ENCODE data around the gene SYNPO.

Gene SYNPO

DNA sequence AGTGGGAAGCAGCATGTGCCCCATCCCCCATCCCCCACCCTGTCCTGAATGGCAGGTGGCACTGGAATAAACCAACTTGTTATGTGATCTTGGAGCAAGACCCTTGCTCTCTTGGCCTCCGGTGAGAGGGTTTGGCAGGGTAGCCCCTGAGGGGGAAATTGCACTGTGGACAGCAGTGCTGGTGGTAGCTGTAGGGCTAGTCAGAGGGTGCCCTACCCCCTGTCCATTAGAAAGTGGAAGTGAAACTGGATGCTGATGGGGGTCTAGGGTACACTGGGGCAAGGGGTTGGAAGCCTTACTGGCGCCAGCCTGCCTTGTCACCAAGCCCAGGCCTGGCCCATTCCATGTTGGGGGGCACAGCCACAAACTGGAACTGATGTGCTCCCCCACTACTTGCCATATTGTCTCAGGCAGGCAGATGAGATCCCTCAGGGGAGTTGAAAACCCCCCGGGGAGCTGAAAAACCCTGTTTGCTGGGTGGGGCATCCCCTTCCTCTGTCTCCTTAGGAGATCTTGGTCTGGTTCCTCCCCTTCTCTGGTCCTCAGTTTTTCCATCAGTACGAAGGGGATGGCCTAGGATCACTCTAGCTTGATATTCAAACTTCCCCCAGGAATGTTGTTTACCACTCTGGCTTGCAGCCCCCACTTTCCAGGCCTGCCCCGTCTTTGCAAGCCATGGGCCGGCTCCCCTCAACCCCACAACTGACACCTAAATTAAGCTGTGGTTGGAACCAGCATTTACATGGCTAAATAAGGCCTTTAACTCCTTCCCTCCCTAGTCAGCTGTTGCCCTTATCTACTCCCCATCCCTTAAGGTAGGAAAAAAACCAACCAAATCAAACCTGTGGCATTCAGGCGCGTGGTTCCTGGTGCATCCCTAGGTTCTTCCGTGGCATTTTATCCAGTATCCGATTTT lies 14.4 kb upstream of the SYNPO start:
- DNase-seq, result no peak

DNA sequence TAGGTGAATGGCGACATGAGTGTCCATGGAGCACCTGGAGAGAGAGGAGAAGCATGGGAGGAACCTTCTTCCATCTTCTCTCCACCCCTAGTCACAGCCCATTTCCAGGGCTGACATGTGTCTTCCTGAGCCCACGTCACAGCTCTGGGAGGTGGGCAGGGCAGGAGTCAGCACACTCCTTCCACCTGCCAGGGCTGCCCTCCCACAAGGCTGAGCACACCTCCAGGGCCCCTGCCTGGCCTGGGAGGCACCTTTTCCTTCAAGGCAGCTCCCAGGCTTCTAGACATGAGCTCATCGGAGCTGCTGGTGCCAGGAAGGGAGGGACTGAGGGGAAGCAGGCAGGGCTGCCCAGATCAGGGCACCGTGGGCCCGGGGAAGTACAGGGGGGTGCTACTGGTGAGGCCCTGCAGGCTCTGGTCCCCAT lies 13.6 kb upstream of the SYNPO start:
- DNase-seq, result no peak

DNA sequence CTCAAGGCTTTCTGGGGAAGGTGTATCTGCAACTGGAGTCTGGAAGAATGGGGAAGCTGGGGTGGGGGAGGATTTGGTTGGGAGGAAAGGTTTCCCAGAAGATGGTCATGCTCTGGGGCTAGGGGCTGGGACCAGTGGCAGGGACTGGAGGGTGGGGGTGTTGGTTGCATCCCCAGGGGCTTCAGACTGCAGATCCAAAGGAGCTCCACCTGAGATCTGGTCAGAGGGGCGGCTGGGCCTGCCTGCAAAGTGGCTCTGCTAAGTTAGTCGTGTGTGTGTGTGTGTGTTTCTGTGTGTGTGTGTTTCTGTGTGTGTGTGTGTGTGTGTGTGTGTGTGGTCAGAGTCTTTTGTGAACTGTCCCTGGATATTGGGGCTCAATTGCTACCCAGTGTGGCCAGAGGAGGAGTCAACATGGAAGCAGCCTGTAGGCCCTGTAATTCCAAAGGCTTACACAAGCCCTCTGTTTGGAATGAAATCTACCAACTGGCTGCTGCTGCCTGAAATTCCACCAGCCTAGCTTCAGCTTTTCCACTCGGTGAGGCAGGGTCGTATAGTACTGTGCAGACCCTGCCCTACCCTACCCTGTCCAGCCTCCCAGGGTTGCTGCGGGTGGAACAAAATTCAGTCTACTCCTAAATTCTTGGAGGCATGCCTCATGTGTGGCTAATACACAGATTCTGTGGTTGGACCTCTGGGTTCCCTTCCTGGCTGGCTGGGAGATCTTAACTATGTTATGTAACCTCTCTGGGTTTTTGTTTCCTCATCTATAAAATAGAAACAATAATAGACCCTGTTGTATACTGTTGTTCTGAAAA lies 12.5 kb upstream of the SYNPO start:
- no peak for DNase-seq

DNA sequence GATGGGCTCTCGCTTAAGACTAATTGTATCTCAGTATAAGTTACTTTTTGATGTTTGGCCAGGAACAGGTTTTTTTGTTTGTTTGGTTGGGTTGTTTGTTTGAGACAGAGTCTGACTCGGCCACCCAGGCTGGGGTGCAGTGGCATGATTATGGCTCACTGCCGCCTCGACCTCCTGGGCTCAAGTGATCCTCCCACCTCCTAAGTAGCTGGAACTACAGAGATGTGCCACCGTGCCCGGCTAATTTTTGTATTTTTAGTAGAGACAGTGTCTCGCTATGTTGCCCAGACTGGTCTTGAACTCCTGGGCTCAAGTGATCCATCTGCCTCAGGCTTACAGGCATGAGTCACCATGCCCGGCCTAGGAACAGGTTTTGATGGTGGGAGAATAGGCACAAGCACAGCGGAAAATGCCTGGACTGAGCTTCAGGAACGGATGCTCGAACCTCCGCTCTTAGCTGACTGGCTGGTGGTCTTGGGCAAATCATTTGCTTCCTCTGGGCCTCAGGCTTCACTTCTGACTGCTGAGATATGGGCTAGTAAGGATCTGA lies 11.4 kb upstream of the SYNPO start:
- DNase-seq, result no peak

DNA sequence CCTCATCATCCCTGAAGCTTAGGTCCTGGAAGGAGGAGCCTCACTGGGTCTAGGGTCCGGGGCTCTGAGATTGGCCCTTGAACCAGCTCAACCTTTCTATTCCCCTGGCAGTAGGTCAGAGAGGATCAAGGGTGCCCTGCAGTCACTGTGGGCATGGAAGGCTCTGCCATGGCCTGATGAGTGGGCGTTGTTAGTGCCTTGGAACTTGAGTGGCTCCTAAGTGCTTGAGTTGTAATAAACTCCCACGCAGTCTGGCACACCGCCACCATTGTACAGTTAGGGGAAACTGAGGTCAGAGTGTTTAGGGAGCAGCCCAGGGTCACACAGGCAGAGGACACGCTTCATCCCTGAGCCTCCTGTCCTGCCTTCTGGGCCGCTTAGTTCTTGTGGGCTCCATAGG lies 10.4 kb upstream of the SYNPO start:
- DNase-seq, result no peak

DNA sequence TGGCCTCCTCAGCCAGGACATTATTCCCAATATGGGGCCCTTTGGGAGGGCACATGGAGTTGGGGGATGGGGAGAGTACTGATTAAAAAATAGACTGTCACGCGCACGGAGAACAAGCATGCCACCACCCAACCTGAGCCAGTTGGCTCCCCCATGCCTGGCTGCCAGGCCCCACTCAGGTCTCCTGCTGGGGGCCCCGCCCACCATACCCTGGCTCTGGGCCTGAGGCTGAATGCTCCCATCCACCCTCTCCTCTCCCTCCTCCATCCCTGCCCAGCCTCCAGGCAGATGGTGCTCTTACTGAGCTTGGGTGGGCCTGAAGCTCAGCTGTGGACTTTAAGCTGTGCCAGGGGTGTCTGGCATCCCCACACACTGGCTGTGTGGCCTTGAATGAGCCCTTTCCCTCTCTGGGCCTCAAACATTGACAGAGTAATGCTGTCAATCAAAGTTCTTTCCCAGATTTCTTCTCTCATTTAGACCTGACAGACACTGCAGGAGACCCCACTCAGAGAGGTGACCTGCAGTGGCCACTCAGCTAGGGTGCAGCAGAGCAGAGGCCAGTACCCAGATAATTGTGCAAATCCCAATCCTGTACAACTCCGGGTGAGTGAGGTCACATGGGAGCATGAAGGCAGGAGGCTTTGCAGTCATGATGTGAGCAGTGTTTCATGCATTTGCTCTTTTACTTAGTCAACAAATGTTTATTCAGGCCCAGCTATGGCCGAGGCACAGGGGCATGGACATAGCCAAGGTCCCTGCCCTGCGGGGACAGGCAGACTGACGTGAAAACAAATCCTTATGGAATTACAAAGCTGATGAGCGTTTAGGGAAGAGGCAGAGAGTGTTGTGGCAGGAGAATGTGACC lies 9.8 kb upstream of the SYNPO start:
- DNase-seq, result no peak

DNA sequence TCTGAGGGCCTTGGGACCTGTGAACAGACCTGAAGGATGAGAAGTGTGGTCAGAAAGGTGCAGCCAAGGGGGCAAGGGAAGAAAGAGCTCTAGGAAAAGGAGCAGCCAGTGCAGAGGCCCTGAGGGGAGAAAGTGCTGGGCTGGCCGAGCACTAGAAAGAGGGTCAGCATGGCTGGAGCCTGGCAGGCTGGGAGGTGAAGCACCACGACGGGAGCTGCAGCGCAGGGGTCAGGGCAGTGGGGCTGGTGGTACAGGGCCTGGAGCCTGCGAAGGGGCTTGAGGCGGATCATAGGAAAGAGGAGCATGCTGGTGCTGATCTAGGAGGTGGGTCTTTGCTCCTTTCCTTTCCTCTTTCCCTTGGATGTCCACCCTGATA lies 9.1 kb upstream of the SYNPO start:
- no peak for DNase-seq

DNA sequence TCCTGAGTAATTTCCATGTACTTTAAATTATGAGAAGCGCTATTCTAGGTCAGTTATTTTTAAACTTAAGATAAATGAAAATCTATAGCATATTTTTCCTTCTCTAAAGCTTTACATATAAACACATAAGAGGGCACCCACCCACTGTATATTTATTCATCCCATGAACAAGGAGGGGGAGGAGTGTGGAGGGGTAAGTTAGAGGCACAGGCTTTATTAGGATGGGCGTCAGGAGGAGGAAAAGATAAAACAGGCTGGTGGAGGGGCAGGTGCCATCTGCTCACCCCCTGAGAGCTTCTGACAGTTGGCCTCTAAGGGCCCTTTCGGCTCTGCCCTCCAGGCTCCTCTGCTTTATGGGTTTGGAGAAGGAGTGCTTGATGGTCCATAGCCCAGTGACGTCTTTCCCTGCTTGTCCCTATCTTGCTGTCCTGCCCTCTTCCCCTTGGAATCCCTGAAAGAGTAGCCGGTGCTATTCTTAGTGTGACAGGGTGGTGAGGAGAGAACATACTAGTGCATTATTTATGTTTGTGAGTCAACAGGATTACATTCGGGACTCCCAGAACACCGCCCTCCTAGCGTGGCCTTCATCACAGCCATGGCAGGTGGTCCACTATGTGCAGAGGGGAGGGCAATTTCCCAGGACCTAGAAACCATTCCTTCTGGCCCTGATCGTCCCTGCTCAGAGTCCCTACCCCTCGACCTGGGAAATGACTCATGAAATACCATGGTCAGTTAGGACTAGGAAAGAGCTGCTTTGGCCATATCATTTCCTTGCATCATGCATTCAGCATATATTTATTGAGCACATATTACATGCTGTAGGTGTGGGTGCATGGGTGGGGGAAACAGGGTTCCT lies 7.9 kb upstream of the SYNPO start:
- DNase-seq, result no peak

DNA sequence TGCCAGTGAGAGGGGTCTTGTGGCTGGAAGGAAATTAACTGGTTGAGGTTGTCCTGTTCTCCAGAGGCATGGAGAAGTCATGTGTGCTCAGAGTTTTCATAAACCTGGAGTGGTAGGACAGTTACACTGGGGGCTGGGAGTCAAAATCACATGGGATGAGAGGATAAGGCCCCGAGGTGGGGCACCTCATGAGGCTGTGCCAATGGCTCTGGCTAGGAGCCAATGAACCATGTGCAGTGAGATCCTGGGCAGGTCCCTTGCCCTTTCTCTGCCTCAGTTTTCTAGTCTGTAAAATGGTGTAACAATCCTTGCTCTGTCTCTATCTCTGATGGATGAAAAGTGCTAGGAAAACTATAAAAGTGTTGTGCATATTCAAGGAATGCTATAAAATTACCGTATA lies 7.0 kb upstream of the SYNPO start:
- no peak for DNase-seq

DNA sequence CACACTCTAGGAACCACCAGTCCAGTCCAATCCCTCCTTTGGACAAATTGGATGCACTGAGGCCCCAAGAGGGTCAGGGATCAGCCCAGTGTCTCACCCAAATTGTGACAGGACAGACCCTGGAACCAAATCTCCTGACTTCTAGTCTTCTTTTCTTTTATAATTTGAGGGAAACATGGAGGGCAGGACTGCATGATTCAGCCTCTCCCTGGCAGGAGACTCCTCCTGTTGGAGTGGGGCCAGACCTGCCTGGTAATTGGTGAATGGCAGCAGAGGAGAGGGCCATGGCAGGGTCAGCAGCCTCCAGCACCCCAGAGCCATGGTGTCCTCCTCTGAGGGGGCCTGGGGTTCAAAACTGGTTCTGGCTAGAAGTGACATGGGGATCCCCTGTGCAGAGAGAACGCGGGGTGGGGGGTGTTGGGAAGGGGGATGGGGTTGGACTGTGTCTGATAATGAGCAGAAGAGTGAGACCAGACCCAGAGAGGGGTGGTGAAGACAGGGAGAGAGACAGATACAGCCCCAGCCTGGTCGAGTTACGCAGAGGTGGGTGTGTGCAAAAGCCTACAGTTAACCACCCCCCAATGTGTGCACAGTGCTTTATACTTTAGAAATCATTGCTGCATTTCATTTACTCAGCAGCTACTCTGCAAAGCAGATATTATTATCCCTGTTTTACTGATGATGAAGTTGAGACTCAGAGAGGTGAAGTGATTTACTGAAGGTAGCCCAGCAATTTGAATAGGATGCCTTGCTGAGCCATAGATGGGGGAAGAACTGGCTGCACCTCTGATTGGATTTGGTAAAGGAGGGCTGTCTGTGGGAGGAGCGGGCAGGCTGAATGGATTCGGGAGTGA lies 3.8 kb upstream of the SYNPO start:
- DNase-seq, result no peak

DNA sequence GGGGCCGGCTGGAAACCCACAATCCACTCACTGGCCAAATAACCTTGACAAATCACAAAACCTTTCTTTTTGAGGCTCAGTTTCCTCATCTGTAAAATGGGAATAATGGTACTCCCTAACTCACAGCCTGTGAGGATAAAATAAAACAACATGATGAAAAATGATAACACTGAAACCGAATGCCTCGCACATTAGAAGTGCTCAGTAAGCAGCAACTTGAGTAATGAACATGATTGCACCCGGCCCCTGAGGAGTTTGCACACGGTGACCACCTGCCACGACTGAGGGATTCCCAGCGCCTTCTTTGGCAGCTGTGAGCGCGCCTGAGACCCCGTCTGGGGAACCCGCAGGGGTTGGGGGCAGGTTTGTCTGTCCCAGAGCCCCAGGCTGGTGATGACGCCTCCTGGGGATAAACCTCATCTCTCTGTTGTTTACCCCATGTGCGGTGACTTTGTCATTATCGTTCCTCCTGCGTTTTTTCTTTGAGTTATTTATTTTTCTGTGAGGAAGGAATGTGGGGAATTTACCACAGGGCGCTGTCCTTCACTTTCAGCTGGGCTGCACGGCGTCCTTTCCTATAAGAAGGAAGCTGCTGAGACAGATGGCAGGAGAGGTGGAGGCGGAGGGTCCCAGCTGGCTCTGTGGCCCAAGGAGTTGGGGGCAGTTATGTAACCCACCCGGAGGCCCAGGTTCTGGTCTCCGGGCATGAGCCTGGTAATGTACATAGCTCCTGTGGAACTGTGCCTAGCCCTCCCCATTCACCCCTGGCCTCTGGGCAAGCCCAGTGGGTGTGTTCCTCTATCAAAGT lies 3.0 kb upstream of the SYNPO start:
- DNase-seq, result no peak

DNA sequence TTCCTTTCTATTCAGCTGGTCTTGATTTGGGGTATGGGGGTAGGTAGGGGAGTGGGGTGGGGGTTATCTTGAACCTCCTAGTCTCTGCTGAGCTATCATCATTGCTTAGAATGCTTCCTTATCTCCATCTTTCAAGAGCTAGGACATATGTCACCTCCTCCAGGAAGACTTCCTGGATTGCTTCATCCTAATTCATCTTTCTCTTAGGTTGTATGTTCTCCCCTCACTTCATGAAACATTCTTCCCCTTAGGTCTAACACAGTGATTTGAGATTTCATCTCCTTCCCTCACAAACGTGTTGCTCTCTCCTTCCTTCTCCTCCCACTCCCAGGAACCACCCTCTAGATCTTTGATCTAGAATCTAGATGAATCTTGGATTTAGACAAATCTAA lies 2.4 kb upstream of the SYNPO start:
- DNase-seq, result no peak

DNA sequence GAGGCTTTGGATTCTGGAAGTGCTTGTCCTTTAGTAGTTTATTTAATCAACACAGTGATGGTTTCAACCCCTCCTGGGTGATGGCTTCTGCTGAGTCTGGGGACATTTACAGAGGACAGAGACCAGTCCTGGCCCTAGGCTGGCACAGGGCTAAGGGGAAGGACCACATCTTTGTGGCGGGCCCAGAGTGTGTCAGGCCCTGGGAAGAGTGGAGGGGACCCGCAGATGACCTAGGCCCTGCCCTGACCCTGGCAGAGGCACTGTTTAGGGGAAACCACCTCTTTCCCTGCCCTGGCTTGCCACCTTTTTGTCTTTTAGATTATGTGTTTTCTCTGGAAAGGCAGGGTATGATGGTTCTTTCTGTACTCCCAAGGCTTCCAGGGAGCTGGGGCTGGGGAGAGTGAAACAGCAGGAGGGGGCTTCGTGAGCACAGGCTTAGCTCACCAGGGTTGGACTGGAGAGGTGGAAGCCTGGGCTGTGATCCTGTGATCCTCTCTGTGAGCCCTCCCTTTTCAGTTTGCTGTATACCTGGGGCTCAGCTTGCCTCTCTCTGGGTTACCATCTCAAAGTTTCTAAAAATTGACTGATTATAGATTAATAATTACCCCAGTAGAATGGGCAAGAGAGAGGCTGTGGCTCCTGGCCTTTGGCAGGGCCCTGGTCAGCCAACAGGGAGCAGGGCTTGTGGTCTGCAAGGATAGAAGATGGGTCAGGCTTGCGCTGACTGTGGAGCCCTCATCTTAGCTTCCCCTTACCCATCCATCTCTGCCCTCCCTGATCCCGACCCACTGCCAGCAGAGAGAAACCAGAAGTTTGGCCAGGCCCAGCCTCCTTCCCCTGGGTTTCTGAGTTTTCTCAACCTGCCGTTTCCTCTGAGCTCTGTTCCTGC lies 1.7 kb upstream of the SYNPO start:
- DNase-seq, result no peak

DNA sequence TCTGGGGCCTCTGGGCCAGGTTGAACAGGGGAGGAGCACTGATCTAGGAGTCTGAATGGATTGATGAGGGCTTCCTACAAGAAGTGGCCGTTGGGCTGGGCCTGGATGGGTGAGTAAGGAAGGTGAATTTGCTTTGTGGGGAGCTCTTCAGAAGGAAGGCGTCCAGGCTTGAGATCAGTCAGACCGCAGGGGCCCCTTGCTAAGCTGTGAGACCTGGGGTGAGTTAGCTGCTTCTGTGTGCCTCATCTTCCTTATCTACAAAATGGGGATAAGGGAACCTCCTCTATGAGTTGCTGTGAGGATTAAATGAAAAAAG lies 1.1 kb upstream of the SYNPO start:
- DNase-seq, result no peak

DNA sequence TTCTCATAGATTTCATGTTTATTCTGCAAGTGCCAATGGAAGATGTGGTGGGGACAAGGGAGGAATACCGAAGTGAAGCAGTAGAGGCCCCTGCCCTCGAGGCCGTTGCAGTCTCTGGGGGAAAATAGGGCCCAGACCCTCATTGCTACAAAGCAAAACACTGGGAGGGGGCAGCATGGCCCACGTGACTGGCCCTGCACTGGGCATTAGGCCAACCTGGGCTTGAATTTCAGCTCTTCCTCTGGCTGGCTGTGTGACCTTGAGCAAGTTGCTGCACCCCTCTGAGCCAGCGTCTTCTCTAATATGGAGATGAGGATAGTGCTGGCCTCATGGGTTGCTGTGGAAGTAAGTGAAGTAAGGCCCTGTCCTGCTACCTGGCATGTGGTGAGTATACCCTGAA lies 709 bp upstream of the SYNPO start:
- DNase-seq, result no peak

DNA sequence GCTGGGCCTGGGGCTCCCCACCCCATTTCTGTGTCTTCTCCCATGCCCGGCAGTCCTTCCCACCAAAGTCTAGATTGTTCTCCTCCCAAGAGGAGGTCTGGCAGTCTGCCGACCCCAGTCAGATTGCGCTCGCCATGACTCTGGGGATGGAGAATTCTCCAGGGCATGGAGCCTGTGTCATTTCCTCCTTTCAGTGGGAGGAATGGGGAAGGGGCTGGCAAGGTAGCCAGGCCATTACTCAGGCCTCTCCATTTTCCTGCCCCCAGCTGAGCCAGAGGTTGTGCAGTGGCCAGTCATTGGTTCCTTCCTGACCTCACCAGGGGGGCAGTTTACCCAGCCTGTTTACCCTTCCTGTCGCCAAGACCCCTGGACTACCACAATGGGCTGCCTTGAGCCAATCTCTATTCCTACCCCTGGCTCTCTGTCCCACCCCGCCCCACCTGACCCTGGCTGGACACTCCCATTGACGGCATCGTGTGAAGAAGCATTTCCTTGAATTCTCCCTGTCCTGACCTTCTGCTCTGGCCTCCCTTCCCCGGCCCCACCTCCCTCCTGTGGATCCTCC lies 628 bp downstream of the SYNPO start:
- no peak for DNase-seq

DNA sequence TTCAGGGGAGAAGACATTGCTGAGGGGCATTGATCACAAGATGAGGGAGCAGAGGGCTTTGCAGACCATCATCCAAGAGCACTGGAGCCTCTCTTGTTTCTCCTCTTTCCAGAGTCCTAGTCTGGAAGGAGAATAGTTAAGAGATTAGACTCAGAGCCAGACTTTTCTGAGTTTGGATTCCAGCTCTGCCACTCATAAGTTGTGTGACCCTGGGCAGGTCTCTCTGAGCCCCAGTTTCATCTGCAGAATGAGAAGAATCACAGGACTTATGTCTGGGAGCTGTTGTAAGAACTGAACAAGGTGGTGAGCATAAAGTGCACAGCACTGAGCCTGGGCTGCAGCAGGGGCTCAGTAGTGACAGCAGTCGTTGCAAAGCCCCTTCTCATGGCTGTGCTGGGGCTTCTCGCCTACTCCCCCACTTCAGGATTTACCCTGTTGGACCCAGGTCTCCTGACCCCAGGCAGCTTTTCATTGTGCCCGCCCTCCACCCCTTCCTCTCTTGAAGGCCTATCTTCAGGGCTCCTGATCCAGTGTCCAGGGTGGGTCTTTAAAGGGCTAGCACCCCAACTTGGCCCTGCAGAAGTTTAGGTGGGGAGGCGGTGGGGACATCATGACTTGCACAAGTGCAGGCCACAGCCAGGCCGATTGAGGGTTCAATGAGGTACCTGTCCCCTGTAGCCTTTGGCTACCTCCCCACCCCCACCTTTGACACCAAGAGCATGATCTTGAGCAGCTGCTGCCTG lies 1.5 kb downstream of the SYNPO start:
- DNase-seq, result no peak

DNA sequence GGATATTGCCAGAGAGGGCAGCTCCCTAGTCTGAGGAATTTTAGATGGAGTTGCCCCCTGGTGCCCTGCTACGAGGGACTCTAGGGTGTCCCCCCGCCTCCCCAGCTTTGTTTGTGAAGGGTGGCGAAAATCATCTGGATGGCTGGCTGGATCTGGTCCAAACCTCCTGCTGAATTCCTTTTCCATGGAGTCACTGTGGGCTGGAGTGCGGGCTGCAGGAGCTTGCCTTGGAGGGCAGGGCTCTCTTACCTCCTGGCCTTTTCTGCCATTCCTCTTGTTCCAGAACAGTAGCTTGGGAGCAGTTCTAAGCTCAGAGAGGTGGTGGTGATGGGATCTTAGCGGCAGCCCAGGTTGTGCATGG lies 2.1 kb downstream of the SYNPO start:
- no peak for DNase-seq

All from CD4-positive, alpha-beta T cell treated with Interleukin-17A for 4 hours (primary cell).